NT2/D1 (cell line): ENCODE results near the gene NAP1L1.

ENCODE experiments used
- SUZ12 ChIP-seq: IDR thresholded peaks from 2 replicates; pipeline ENCODE4 v1.6.1; 2011; ENCODE audit not compliant: insufficient read length, insufficient read depth; ENCODE audit errors: extremely low read depth
- YY1 ChIP-seq: IDR thresholded peaks from 2 replicates; pipeline ENCODE4 v1.6.1; 2011; ENCODE audit not compliant: insufficient read length, insufficient read depth

DNA sequence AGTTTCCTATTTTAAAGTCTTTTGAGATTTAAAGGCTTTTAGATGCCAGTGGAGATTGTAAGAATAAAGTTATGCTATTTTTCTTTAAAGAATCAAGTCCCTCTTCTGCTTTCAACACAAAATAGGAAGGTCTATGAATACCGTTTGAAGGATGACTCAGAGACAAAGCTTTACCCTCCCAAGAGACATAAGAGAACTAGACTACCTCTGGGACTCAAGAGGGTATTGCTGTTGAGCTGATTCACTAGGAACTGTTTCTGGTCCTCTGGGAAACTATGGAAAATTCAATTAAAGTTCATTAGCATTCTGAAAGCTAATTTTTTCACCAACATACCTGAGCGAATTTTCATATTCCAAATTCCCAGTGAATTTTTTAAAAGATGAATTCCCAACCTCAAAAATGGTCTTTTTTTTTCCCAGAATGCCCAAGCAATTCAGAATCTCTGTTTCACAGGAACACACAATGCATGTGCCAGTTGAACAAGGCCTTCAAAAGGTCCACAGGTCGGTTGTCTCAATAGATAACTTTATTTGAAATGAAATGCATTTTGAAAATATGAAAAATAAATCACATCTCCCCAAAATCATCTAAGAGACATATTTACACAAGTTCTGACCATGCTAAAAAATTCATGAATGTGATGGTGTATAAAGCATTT is 59.4 kb downstream of the NAP1L1 start:
- no peak for TF ChIP-seq SUZ12
- TF ChIP-seq YY1, result no peak
